SHP77 treated with DMSO at 0.1 percent for 48 hours (cell line): Measurements from ENCODE around the gene COL21A1.
A peak's percentile ranks its signal among the peaks of the same experiment; 100 is the strongest.
"Not testable (repeated sequence)": the region's sequence is repeated elsewhere in the genome, so short reads cannot be mapped to it uniquely, and the experiment has no call there.

Experiments used
- DNase-seq: peaks from one replicate; lab custom pipeline; 2025; lab: John Stamatoyannopoulos, UW

COL21A1 gene

GRCh38 chr6:56246881-56247653 lies at the start of gene COL21A1:
COL21A1 (minus strand) TSS chr6:56247580; CDS start chr6:56182618, 64,962 bp downstream.
- no peak for DNase-seq

- no peak for DNase-seq
Measured at GRCh38 chr6:56293781-56294180, 46.4 kb upstream of the COL21A1 start.

- peak; percentile 5 for DNase-seq
Measured at GRCh38 chr6:56292505-56293181, 45.3 kb upstream of the COL21A1 start.

- DNase-seq = no peak
Measured at GRCh38 chr6:56291302-56291917, 44.0 kb upstream of the COL21A1 start.

GRCh38 chr6:56289721-56290120 lies 42.3 kb upstream of the COL21A1 start:
- no peak for DNase-seq

GRCh38 chr6:56288347-56288746 lies 41.0 kb upstream of the COL21A1 start:
- DNase-seq = no peak

GRCh38 chr6:56282391-56282790 lies 35.0 kb upstream of the COL21A1 start:
- no peak for DNase-seq

- DNase-seq = no peak
Measured at GRCh38 chr6:56280126-56280525, 32.7 kb upstream of the COL21A1 start.

GRCh38 chr6:56279331-56280080 lies 32.1 kb upstream of the COL21A1 start:
- no peak for DNase-seq

GRCh38 chr6:56278171-56278591 lies 30.8 kb upstream of the COL21A1 start:
- DNase-seq = no peak

GRCh38 chr6:56270812-56271441 lies 23.5 kb upstream of the COL21A1 start:
- no peak for DNase-seq

- DNase-seq = no peak
Measured at GRCh38 chr6:56268266-56268665, 20.9 kb upstream of the COL21A1 start.

GRCh38 chr6:56266011-56266410 lies 18.6 kb upstream of the COL21A1 start:
- no peak for DNase-seq

GRCh38 chr6:56263596-56264315 lies 16.4 kb upstream of the COL21A1 start:
- DNase-seq = no peak

- not testable (repeated sequence) for DNase-seq
Measured at GRCh38 chr6:56260593-56260992, 13.2 kb upstream of the COL21A1 start.

- DNase-seq = no peak
Measured at GRCh38 chr6:56259234-56260077, 12.1 kb upstream of the COL21A1 start.

- DNase-seq = no peak
Measured at GRCh38 chr6:56255349-56255748, 8.0 kb upstream of the COL21A1 start.

- DNase-seq = no peak
Measured at GRCh38 chr6:56250266-56250665, 2.9 kb upstream of the COL21A1 start.

- DNase-seq = no peak
Measured at GRCh38 chr6:56247654-56248122, 308 bp upstream of the COL21A1 start.

GRCh38 chr6:56246541-56246880 lies 869 bp downstream of the COL21A1 start:
- DNase-seq = no peak
